Ascending aorta (tissue), 2 donors: ENCODE data around the gene AGAP5. TPM values are rescaled to one million over a fixed set of nuclear protein-coding genes. Genes with fewer than 3 reads are reported as not detected.
"Not testable (repeated sequence)": the region's sequence is repeated elsewhere in the genome, so short reads cannot be mapped to it uniquely, and the experiment has no call there.

ENCODE experiments used
- DNase-seq, 2 donors: peaks; one replicate each; pipeline ENCODE4 v3.0.0-alpha.2; 2019; ENCODE audit warnings: low spot score in 2 of 2
- H3K27ac ChIP-seq, 2 donors: fragments of 200-600 bp; sonication (generic); one replicate each; pipeline ENCODE4 v1.5.1; 2016 to 2017; ENCODE audit warnings: mild to moderate bottlenecking in 1 of 2
- H3K27me3 ChIP-seq: fragments of 200-600 bp; sonication (generic); one replicate; pipeline ENCODE4 v1.5.1; 2017
- H3K36me3 ChIP-seq, 2 donors: fragments of 200-600 bp; sonication (generic); one replicate each; pipeline ENCODE4 v1.5.1; 2016
- H3K4me1 ChIP-seq, 2 donors: fragments of 200-600 bp; sonication (generic); one replicate each; pipeline ENCODE4 v1.5.1; 2016 to 2017; ENCODE audit warnings: mild to moderate bottlenecking in 1 of 2
- H3K4me3 ChIP-seq, 2 donors: fragments of 200-600 bp; sonication (generic); one replicate each; pipeline ENCODE4 v1.5.1; 2016 to 2017; ENCODE audit warnings: mild to moderate bottlenecking in 1 of 2
- H3K9me3 ChIP-seq, 2 donors: fragments of 200-600 bp; sonication (generic); one replicate each; pipeline ENCODE4 v1.5.1; 2016
- CTCF ChIP-seq, 3 experiments: fragments of 200-600 bp in 2 of 3; fragments of 450-650 bp in 1 of 3; sonication (generic) in 2 of 3; IDR thresholded peaks; one replicate each; pipeline ENCODE4 v1.5.1; 2016 to 2019; ENCODE audit warnings: antibody characterized with exemption in 3 of 3, mild to moderate bottlenecking in 1 of 3, moderate library complexity in 1 of 3
- intact Hi-C: fragments of 100-400 bp; cut with DNase I; formaldehyde crosslinking; loops from one replicate; pipeline ENCODE4 v1.15.1; 2023
- total RNA-seq: library from RNA; depleted of rRNA; stranded (reverse); fragments of >200 nt; gene quantifications from one replicate; pipeline ENCODE4 v1.1.0, GENCODE V29; 2016

The AGAP5 gene
- total RNA-seq, 1 donor from 2014 or later: 0.32 TPM

GRCh38 chr10:73664156-73665040, 33.5 kb downstream of the AGAP5 start:
- H3K4me3 ChIP-seq, H3K27ac ChIP-seq, intact Hi-C loops, DNase-seq, H3K27me3 ChIP-seq, H3K9me3 ChIP-seq, H3K36me3 ChIP-seq, H3K4me1 ChIP-seq: not testable (repeated sequence)

DNA sequence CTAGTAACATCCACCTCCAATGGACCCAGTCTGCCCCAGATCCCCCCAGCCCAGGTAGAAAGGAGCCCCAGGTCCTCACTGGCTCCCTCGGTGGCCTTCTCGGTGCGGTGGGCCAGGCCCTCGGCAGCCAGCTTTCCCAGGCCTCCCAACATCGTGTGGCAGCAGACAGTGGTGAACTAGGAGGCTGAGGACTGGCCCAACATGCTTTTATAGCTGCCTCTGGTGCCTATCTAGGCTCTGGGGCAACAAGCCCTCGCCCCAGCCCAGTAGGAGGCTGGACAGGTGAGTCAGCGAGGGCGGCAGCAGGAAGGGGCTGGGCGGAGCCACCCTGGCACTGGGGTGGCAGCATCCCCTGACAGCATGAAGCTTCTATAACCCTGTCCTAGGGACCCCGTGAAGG, 34.3 kb downstream of the AGAP5 start:
- not testable (repeated sequence) for H3K36me3 ChIP-seq, H3K4me1 ChIP-seq

GRCh38 chr10:73662705-73663104, 35.2 kb downstream of the AGAP5 start:
- H3K4me3 ChIP-seq, H3K36me3 ChIP-seq, intact Hi-C loops, H3K27ac ChIP-seq, H3K9me3 ChIP-seq, H3K27me3 ChIP-seq, DNase-seq, H3K4me1 ChIP-seq: not testable (repeated sequence)

More for the DNA sequence above, 34.3 kb downstream of the AGAP5 start:
- DNase-seq, intact Hi-C loops, H3K4me3 ChIP-seq, H3K27me3 ChIP-seq, H3K27ac ChIP-seq, H3K9me3 ChIP-seq: not testable (repeated sequence)

GRCh38 chr10:73655990-73656298, 42.0 kb downstream of the AGAP5 start, which contains the start of gene SYNPO2L:
SYNPO2L (minus strand) TSS chr10:73656029; CDS start chr10:73655922, 107 bp downstream.
- no peaks in the 10 kb centered on the region for H3K36me3 ChIP-seq
- H3K9me3 ChIP-seq: no peaks in the 10 kb centered on the region
- no peak for DNase-seq
- TF ChIP-seq CTCF (IDR thresholded peaks at IDR 0.05): no peak
- H3K4me3 ChIP-seq: no peak within 1 kb of the TSS
- peaks cover 5 to 11% of the 10 kb centered on the region in 2 donors for H3K4me1 ChIP-seq
- intact Hi-C loops: no loop called here
- H3K27me3 ChIP-seq: no peaks in the 10 kb centered on the region
- H3K27ac ChIP-seq: peak within 1 kb of the TSS; percentile 63 to 74

DNA sequence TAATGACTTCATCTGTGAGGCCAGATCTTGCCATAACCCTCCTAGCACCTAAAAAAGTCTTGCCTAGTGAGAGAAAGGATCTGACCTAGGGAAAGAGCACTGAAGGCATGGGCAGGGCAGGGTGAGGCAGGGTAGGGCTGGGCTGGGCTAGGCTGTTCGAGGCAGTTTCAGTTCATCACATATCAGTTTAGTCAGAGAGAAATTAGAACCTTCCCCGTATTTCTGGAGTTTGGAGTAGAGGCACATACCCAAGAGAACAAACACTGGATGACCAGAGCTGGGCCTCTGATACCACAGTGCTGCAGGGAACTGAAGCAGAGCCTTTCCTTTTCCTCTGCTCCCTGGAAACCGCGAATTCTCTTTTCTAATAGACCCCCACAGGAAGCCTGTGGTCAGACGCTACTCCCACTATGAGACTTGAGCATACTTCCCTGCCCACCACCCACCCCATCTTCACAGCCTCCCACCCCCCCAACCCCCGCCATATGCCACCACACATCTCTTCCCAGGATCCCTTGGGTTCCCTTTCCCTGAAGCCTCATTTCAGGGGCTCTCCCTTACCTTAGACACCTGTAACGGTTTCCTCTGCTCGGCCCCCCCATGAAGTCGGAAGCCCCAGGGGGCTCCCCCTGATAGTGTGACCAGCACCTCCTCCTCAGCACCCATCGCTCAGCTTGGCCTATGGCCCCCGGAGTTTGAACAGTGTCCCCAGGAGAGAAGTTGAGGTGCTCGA, 42.5 kb downstream of the AGAP5 start:
- H3K9me3 ChIP-seq: no peaks in the 10 kb centered on the region
- intact Hi-C loops: no loop called here
- H3K27me3 ChIP-seq: no peaks in the 10 kb centered on the region
- peaks cover 5 to 11% of the 10 kb centered on the region in 2 donors for H3K4me1 ChIP-seq
- TF ChIP-seq CTCF (IDR thresholded peaks at IDR 0.05): no peak
- no peak overlapping the region for H3K4me3 ChIP-seq
- peak overlapping the region; percentile 63 to 74 for H3K27ac ChIP-seq
- H3K36me3 ChIP-seq: no peaks in the 10 kb centered on the region
- no peak for DNase-seq

- Histone ChIP-seq H3K4me3 (no peak overlapping the region), H3K27me3 (no peaks in the 10 kb centered on the region), H3K9me3 (no peaks in the 10 kb centered on the region), H3K36me3 (no peaks in the 10 kb centered on the region), H3K4me1 (peaks cover 5 to 11% of the 10 kb centered on the region in 2 donors), H3K27ac (no peak overlapping the region)
- intact Hi-C loops: no loop called here
- no peak for DNase-seq
- TF ChIP-seq CTCF (IDR thresholded peaks at IDR 0.05): no peak
Measured at GRCh38 chr10:73653701-73654100, 44.2 kb downstream of the AGAP5 start.

- intact Hi-C loops: no loop called here
- no peaks in the 10 kb centered on the region for H3K27me3 ChIP-seq
- no peak overlapping the region for H3K27ac ChIP-seq
- peaks cover 5 to 14% of the 10 kb centered on the region in 2 donors for H3K4me1 ChIP-seq
- no peaks in the 10 kb centered on the region for H3K9me3 ChIP-seq
- no peak for TF ChIP-seq CTCF (IDR thresholded peaks at IDR 0.05)
- no peak overlapping the region for H3K4me3 ChIP-seq
- H3K36me3 ChIP-seq: no peaks in the 10 kb centered on the region
- no peak for DNase-seq
Measured at GRCh38 chr10:73653195-73653594, 44.7 kb downstream of the AGAP5 start.
